Right cardiac atrium (tissue), 5 donors: ENCODE data around the gene CTDNEP1. TPM values are rescaled to one million over a fixed set of nuclear protein-coding genes. Genes with fewer than 3 reads are reported as not detected.

Experiments
- ATAC-seq, 2 donors: fragments of 200-7000 bp; cut with Tn5 transposase; one replicate each; pipeline versions ENCODE4 v1.8.0 to v1.9.1; 2020; ENCODE audit warnings: moderate library complexity in 2 of 2, mild to moderate bottlenecking in 1 of 2
- DNase-seq, 3 donors: peaks; one replicate each; pipeline ENCODE4 v3.0.0-alpha.2; 2020
- H3K27ac ChIP-seq: one replicate; pipeline ENCODE4 v1.5.1; 2013; ENCODE audit warnings: mild to moderate bottlenecking, low read length, control low read depth, moderate library complexity
- H3K27me3 ChIP-seq: one replicate; pipeline ENCODE4 v1.6.1; 2013; ENCODE audit not compliant: control insufficient read depth, insufficient read depth
- H3K4me1 ChIP-seq: one replicate; pipeline ENCODE4 v1.6.1; 2013; ENCODE audit warnings: low read length; ENCODE audit not compliant: control insufficient read depth, insufficient read depth
- H3K4me3 ChIP-seq: one replicate; pipeline ENCODE4 v1.5.1; 2013; ENCODE audit warnings: low read length, control low read depth
- H3K9me3 ChIP-seq: one replicate; pipeline ENCODE4 v1.6.1; 2013; ENCODE audit warnings: low read length; ENCODE audit not compliant: control insufficient read depth
- WGBS: extraction: QIAGEN DNeasy Blood & Tissue Kit; methylation state at CpG from one replicate; pipeline ENCODE4 v1.1.7; 2013; 5-methylcytosine and 5-hydroxymethylcytosine counted together
- intact Hi-C, 4 donors: fragments of 100-400 bp; cut with DNase I; formaldehyde crosslinking; loops; one replicate each; pipeline versions ENCODE4 v1.11.0 to v1.14.0; 2022 to 2023
- polyA plus RNA-seq: library from polyadenylated mRNA; stranded (reverse); fragments of 200-250 nt; gene quantifications from one replicate; pipeline ENCODE4 v1.2.3, GENCODE V29; 2013
- total RNA-seq, 4 donors: library from RNA; stranded (reverse); fragmentation: NEBNext Ultra II Directional; extraction: Animal tissue kit (Norgen Biotek cat#: 25700); gene quantifications; one replicate each; pipeline ENCODE4 v1.2.1, GENCODE V29; 2021
- donor health status: healthy with polysubstance abuse.
- donor health status: DM: no; HTN: yes; CAD: no.
- donor health status: DM: no; HTN: no; CAD: no.
- donor health status: DM: no; HTN: yes; CAD: no; lungs with severe emphysema.
- donor health status: DM: yes; HTN: yes; CAD: no.

CTDNEP1 gene
- total and polyA plus RNA-seq, 5 donors = 80.1 to 124 (median 122) TPM

- DNase-seq (peak in 1 of 3 donors; percentile 61), ATAC-seq (no peak)
- H3K4me3 ChIP-seq = no peak overlapping the region
- no peak overlapping the region for H3K27ac ChIP-seq
- no peaks in the 10 kb centered on the region for H3K9me3 ChIP-seq
- intact Hi-C loops = no loop called here
- WGBS = 65% methylated on average over 15 of the region's 15 CpGs
- H3K27me3 ChIP-seq = no peaks in the 10 kb centered on the region
- H3K4me1 ChIP-seq = peaks cover 2% of the 10 kb centered on the region
Observed at GRCh38 chr17:7224661-7225111, 26.8 kb downstream of the CTDNEP1 start.

GRCh38 chr17:7224110-7224509, 27.4 kb downstream of the CTDNEP1 start:
- Histone ChIP-seq H3K27me3 (no peaks in the 10 kb centered on the region), H3K27ac (no peak overlapping the region), H3K4me1 (peaks cover 2% of the 10 kb centered on the region), H3K9me3 (no peaks in the 10 kb centered on the region), H3K4me3 (no peak overlapping the region)
- intact Hi-C loops = no loop called here
- WGBS = 74% methylated on average over 10 of the region's 10 CpGs
- no peak for ATAC-seq
- peak in 2 of 3 donors; percentile 46 to 61 for DNase-seq

- 77% methylated on average over 4 of the region's 4 CpGs for WGBS
- no peak for DNase-seq
- Histone ChIP-seq H3K27ac (no peak overlapping the region), H3K4me3 (no peak overlapping the region), H3K27me3 (no peaks in the 10 kb centered on the region), H3K9me3 (no peaks in the 10 kb centered on the region), H3K4me1 (peaks cover 2% of the 10 kb centered on the region)
- intact Hi-C loops = no loop called here
- ATAC-seq = no peak
Observed at GRCh38 chr17:7223375-7223774, 28.2 kb downstream of the CTDNEP1 start.

GRCh38 chr17:7222972-7223292, 28.6 kb downstream of the CTDNEP1 start:
- no peak overlapping the region for H3K27ac ChIP-seq
- intact Hi-C loops = no loop called here
- no peaks in the 10 kb centered on the region for H3K27me3 ChIP-seq
- ATAC-seq (no peak), DNase-seq (peak in 1 of 3 donors; percentile 54)
- H3K4me1 ChIP-seq = peaks cover 2% of the 10 kb centered on the region
- H3K9me3 ChIP-seq = no peaks in the 10 kb centered on the region
- 76% methylated on average over 7 of the region's 7 CpGs for WGBS
- H3K4me3 ChIP-seq = no peak overlapping the region

- no peaks in the 10 kb centered on the region for H3K27me3 ChIP-seq
- ATAC-seq (no peak), DNase-seq (peak in 2 of 3 donors; percentile 7 to 47)
- 77% methylated on average over 15 of the region's 15 CpGs for WGBS
- peaks cover 2% of the 10 kb centered on the region for H3K4me1 ChIP-seq
- no peaks in the 10 kb centered on the region for H3K9me3 ChIP-seq
- no peak overlapping the region for H3K4me3 ChIP-seq
- no peak overlapping the region for H3K27ac ChIP-seq
- intact Hi-C loops = no loop called here
Observed at GRCh38 chr17:7222093-7222971, 29.2 kb downstream of the CTDNEP1 start.

GRCh38 chr17:7221278-7222092, 30.0 kb downstream of the CTDNEP1 start:
- Histone ChIP-seq H3K9me3 (no peaks in the 10 kb centered on the region), H3K4me3 (no peak overlapping the region), H3K27me3 (no peaks in the 10 kb centered on the region), H3K4me1 (peaks cover 2% of the 10 kb centered on the region), H3K27ac (no peak overlapping the region)
- intact Hi-C loops = no loop called here
- DNase-seq (peak in 2 of 3 donors; percentile 8 to 53), ATAC-seq (no peak)
- WGBS = 72% methylated on average over 10 of the region's 10 CpGs

- WGBS = 30% methylated on average over 11 of the region's 11 CpGs
- H3K4me3 ChIP-seq = peak overlapping the region; percentile 78
- peak; percentile 0 to 12 for ATAC-seq
- intact Hi-C loops = no loop called here
- no peaks in the 10 kb centered on the region for H3K27me3 ChIP-seq
- peaks cover 2% of the 10 kb centered on the region for H3K4me1 ChIP-seq
- DNase-seq = peak; percentile 56 to 76 (median 72)
- H3K9me3 ChIP-seq = no peaks in the 10 kb centered on the region
- H3K27ac ChIP-seq = peak overlapping the region; percentile 95
Observed at GRCh38 chr17:7220593-7221277, 30.8 kb downstream of the CTDNEP1 start.

GRCh38 chr17:7219812-7220592, 31.5 kb downstream of the CTDNEP1 start, which contains the start of the genes ACADVL and DLG4:
ACADVL (plus strand) TSS chr17:7219938; CDS start chr17:7219985, 47 bp downstream.
DLG4 (minus strand) TSS chr17:7219836.
- peak; percentile 87 to 88 for ATAC-seq
- intact Hi-C loops = no loop called here
- WGBS = under 1% methylated on average over 63 of the region's 63 CpGs
- Histone ChIP-seq H3K27me3 (no peaks in the 10 kb centered on the region), H3K27ac (peak within 1 kb of the TSS; percentile 95), H3K9me3 (no peaks in the 10 kb centered on the region), H3K4me3 (peak within 1 kb of the TSS; percentile 78), H3K4me1 (peaks cover 2% of the 10 kb centered on the region)
- DNase-seq = peak; percentile 97 to 98 (median 97)

GRCh38 chr17:7219229-7219811, 32.2 kb downstream of the CTDNEP1 start:
- Histone ChIP-seq H3K27ac (peak overlapping the region; percentile 83), H3K27me3 (no peaks in the 10 kb centered on the region), H3K9me3 (no peaks in the 10 kb centered on the region), H3K4me1 (peaks cover 2% of the 10 kb centered on the region), H3K4me3 (peak overlapping the region; percentile 78)
- ATAC-seq (no peak), DNase-seq (peak in 2 of 3 donors; percentile 6 to 13)
- WGBS = 18% methylated on average over 12 of the region's 12 CpGs
- intact Hi-C loops = no loop called here

- Histone ChIP-seq H3K4me3 (no peak overlapping the region), H3K27ac (no peak overlapping the region), H3K27me3 (no peaks in the 10 kb centered on the region), H3K4me1 (peaks cover 2% of the 10 kb centered on the region), H3K9me3 (no peaks in the 10 kb centered on the region)
- no peak for ATAC-seq
- intact Hi-C loops = no loop called here
- 64% methylated on average over 6 of the region's 6 CpGs for WGBS
- DNase-seq = peak in 2 of 3 donors; percentile 12 to 32
Observed at GRCh38 chr17:7218758-7219157, 32.8 kb downstream of the CTDNEP1 start.
